ENCODE data around the gene ZFR2. TPM values are rescaled to one million over a fixed set of nuclear protein-coding genes. Genes with fewer than 3 reads are reported as not detected.

The ZFR2 gene
- total and polyA plus RNA-seq, 2 of the 8 experiments (the other 6 are each of a cell fraction or from before 2014, with no cell fraction given), result 14.5 to 28.4 TPM

- CTCF ChIA-PET (ENCODE audit: partially characterized antibody), result interaction anchor here (0.5 to 0.8 kb wide), 2 partner anchors 162 to 372 kb away, joined by 3 read pairs; no protein-coding TSS in a partner anchor
- TF ChIP-seq TCF12 (IDR thresholded peaks at IDR 0.05; ENCODE audit: low read depth, low read length) (no peak), KDM4A (IDR thresholded peaks at IDR 0.05; ENCODE audit: low read depth, low read length, severe bottlenecking) (no peak), MAX (IDR thresholded peaks at IDR 0.05) (no peak), RNF2 (IDR thresholded peaks at IDR 0.05; ENCODE audit: borderline replicate concordance, low read depth, low read length, missing control alignments, poor library complexity, severe bottlenecking) (no peak), SRF (IDR thresholded peaks at IDR 0.05; ENCODE audit: low read depth, low read length) (no peak)
- Histone ChIP-seq H3K23ac (ENCODE audit: insufficient read length) (no peak overlapping the region), H3K4me1 (replicated peaks in 1 of 4; ENCODE audit: control insufficient read depth in 3 of 4, insufficient read depth in 4 of 4, low read length in 3 of 4) (peaks cover 0 to 7% (median 2%) of the 10 kb centered on the region in 4 experiments; a peak in 2 of 7 replicates), H4K91ac (replicated peaks; ENCODE audit: insufficient read length, low read length) (no peak overlapping the region), H3K4me3 (ENCODE audit: extremely low read depth in 1 of 4, insufficient read depth in 2 of 4, low read depth in 3 of 4, low read length in 4 of 4) (no peak overlapping the region), H3K23me2 (ENCODE audit: low read depth, low read length) (no peaks in the 10 kb centered on the region; the same call in 1 of the 2 replicates), H3K79me1 (ENCODE audit: low read depth, low read length) (0 out of 2 replicates have a peak, but pooled peaks cover 3% of the 10 kb centered on the region), H3K4me2 (ENCODE audit: insufficient read depth in 1 of 2, low read depth in 2 of 2, low read length in 2 of 2) (no peak overlapping the region), H3K9me3 (ENCODE audit: insufficient read depth in 2 of 2, low read depth in 1 of 2, low read length in 1 of 2) (no peaks in the 10 kb centered on the region), H3K4ac (replicated peaks; ENCODE audit: insufficient read length, low read depth, low read length) (no peak overlapping the region), H2BK15ac (ENCODE audit: low read length) (no peak overlapping the region), H3K27me3 (replicated peaks in 1 of 4; ENCODE audit: control insufficient read depth in 3 of 4, extremely low read depth in 1 of 4, insufficient read depth in 3 of 4, low read length in 3 of 4) (no peaks in the 10 kb centered on the region), H3K18ac (ENCODE audit: extremely low read depth, low read length) (no peak overlapping the region), H3K56ac (replicated peaks; ENCODE audit: insufficient read length, low read depth, low read length) (no peak overlapping the region), H3K79me2 (ENCODE audit: control insufficient read depth in 1 of 2, insufficient read depth in 2 of 2, low read length in 2 of 2) (peaks cover 0 to 2% of the 10 kb centered on the region in 2 experiments; a peak in 1 of 4 replicates), H2BK5ac (ENCODE audit: low read depth, low read length) (no peak overlapping the region), H2BK120ac (replicated peaks; ENCODE audit: low read depth, low read length) (no peak overlapping the region), H3K36me3 (ENCODE audit: control insufficient read depth in 2 of 4, insufficient read depth in 4 of 4, low read length in 3 of 4) (peaks cover 0 to 8% (median 3%) of the 10 kb centered on the region in 4 experiments; a peak in 6 of 8 replicates), H2BK20ac (ENCODE audit: low read length) (no peak overlapping the region), H3K9ac (replicated peaks in 1 of 4; ENCODE audit: extremely low read depth in 1 of 4, low read depth in 3 of 4, low read length in 3 of 4) (no peak overlapping the region), H4K20me1 (replicated peaks in 1 of 2; ENCODE audit: control insufficient read depth in 1 of 2, insufficient read depth in 2 of 2, low read length in 2 of 2) (peaks cover 0 to 11% of the 10 kb centered on the region in 2 experiments), H4K8ac (ENCODE audit: extremely low read depth, insufficient read depth, low read length) (no peak overlapping the region), H4K5ac (ENCODE audit: insufficient read length, low read depth, low read length) (no peak overlapping the region), H2AFZ (ENCODE audit: low read length) (no peak overlapping the region), H2AK5ac (ENCODE audit: low read depth, low read length) (no peak overlapping the region), H2BK12ac (ENCODE audit: low read depth, low read length) (no peak overlapping the region), H3K14ac (ENCODE audit: insufficient read length) (no peak overlapping the region), H3K27ac (ENCODE audit: low read depth, low read length) (no peak overlapping the region)
- FAIRE-seq (no peak), DNase-seq (ENCODE audit: low read depth in 1 of 2, low spot score in 2 of 2) (no peak)
- 91% methylated on average over 22 of the region's 25 CpGs; no CpG with 5 or more reads in 1 of the 2 experiments for WGBS, 2 experiments (ENCODE audit: extremely low coverage in 1 of 2, insufficient coverage in 1 of 2, insufficient read length in 1 of 2, insufficient replicate concordance in 2 of 2, low coverage in 1 of 2, low lambda C conversion rate in 2 of 2, missing lambda C conversion rate in 1 of 2)
- POLR2A ChIA-PET (ENCODE audit: partially characterized antibody), result interaction anchor here (1.2 kb wide), 1 partner anchor 217 kb away, joined by 3 read pairs; the partner anchor contains the start of gene EEF2
These were observed 100.7 kb downstream of the ZFR2 start for GRCh38 chr19:3768015-3768747.

Measured in H1 (cell line).